HCT116 (cell line): ENCODE data around the gene PPP1R14C. TPM values are rescaled to one million over a fixed set of nuclear protein-coding genes. Genes with fewer than 3 reads are reported as not detected.

Experiments
- ATAC-seq: fragments of 200-7000 bp; cut with Tn5 transposase; 2 replicates; pipeline ENCODE4 v1.9.1; 2020; ENCODE audit warnings: mild to moderate bottlenecking, moderate library complexity
- BruUV-seq: library from RNA; stranded (reverse); fragments of 400-500 nt; replicated peaks from 2 replicates; lab custom pipeline; 2021; lab: Mats Ljungman, UMichigan
- CTCF ChIA-PET: fragments of 300-600 bp; sonication (Branson Sonifier 250); formaldehyde crosslinking; loops from one replicate; lab custom pipeline; 2021; ENCODE audit warnings: antibody characterized with exemption; lab: Charles Lee
- POLR2A ChIA-PET: fragments of 300-600, 350-600 bp; sonication (Branson Sonifier 250); formaldehyde crosslinking; loops from one replicate; lab custom pipeline; 2021; ENCODE audit warnings: antibody characterized with exemption; lab: Charles Lee
- RAD21 ChIA-PET, 2 experiments: fragments of 300-600 bp; sonication (Branson Sonifier 250); formaldehyde crosslinking; loops; one replicate each; lab custom pipeline; 2023; ENCODE audit warnings: low total read pairs in 2 of 2; ENCODE audit not compliant: uncharacterized antibody in 2 of 2, unreplicated experiment in 2 of 2, low non-redundant PET in 1 of 2; lab: Charles Lee
- DNase-seq: peaks from one replicate; pipeline ENCODE4 v3.0.0-alpha.2; 2010; ENCODE audit warnings: low read depth, low spot score
- H2AFZ ChIP-seq: fragments of 200-600 bp; shearing (Covaris generic), sonication (generic); 2 replicates; pipeline ENCODE4 v1.6.1; 2017; ENCODE audit warnings: low read depth, mixed run types, mixed read lengths, antibody characterized with exemption, low read length; ENCODE audit not compliant: poor library complexity, severe bottlenecking
- H3K27ac ChIP-seq: 2 replicates; pipeline ENCODE4 v1.5.1; 2012; ENCODE audit warnings: low read depth, low read length
- H3K27me3 ChIP-seq: fragments of 200-600 bp; sonication (generic); 2 replicates; pipeline ENCODE4 v1.6.1; 2016; ENCODE audit warnings: mixed run types, low read length, mixed read lengths; ENCODE audit not compliant: insufficient read depth
- H3K36me3 ChIP-seq, 2 experiments: fragments of 200-500 bp in 1 of 2; fragments of 200-600 bp in 1 of 2; sonication (Bioruptor generic) in 1 of 2; sonication (generic) in 1 of 2; 2 replicates each; pipeline versions ENCODE4 v1.5.1 to v1.6.1; 2014 to 2016; ENCODE audit warnings: low read length in 2 of 2, inconsistent platforms in 1 of 2, mixed read lengths in 1 of 2, mixed run types in 1 of 2; ENCODE audit not compliant: insufficient read depth in 2 of 2, control insufficient read depth in 1 of 2
- H3K4me1 ChIP-seq, 2 experiments: fragments of 200-600 bp in 1 of 2; sonication (generic) in 1 of 2; 2 replicates each; pipeline versions ENCODE4 v1.5.1 to v1.6.1; 2012 to 2017; ENCODE audit warnings: low read length in 2 of 2, inconsistent platforms in 1 of 2, mild to moderate bottlenecking in 1 of 2, mixed read lengths in 1 of 2, mixed run types in 1 of 2, moderate library complexity in 1 of 2; ENCODE audit not compliant: insufficient read depth in 2 of 2, control insufficient read depth in 1 of 2
- H3K4me2 ChIP-seq: fragments of 200-600 bp; sonication (generic); 2 replicates; pipeline ENCODE4 v1.6.1; 2017; ENCODE audit warnings: mixed run types, low read length, mixed read lengths
- H3K4me3 ChIP-seq, 2 experiments: fragments of 200-600 bp in 1 of 2; sonication (generic) in 1 of 2; replicated peaks in 1 of 2; 2 replicates each; pipeline ENCODE4 v1.5.1; 2011 to 2016; ENCODE audit warnings: low read length in 2 of 2, control low read depth in 1 of 2, low read depth in 1 of 2, mild to moderate bottlenecking in 1 of 2, mixed read lengths in 1 of 2, mixed run types in 1 of 2
- H3K79me2 ChIP-seq: fragments of 200-600 bp; sonication (generic); 2 replicates; pipeline ENCODE4 v1.6.1; 2017; ENCODE audit warnings: mild to moderate bottlenecking, mixed run types, low read length, moderate library complexity, mixed read lengths; ENCODE audit not compliant: insufficient read depth
- H3K9ac ChIP-seq: fragments of 200-600 bp; sonication (generic); 2 replicates; pipeline ENCODE4 v1.6.1; 2016; ENCODE audit warnings: low read length, mixed read lengths
- H3K9me2 ChIP-seq: fragments of 200-600 bp; sonication (generic), shearing (Covaris generic); 2 replicates; pipeline ENCODE4 v1.6.1; 2017; ENCODE audit warnings: mixed run types, mild to moderate bottlenecking, moderate library complexity; ENCODE audit not compliant: insufficient read depth
- H3K9me3 ChIP-seq, 2 experiments: fragments of 200-500 bp in 1 of 2; fragments of 200-600 bp in 1 of 2; sonication (Bioruptor generic) in 1 of 2; sonication (generic) in 1 of 2; 2 replicates each; pipeline ENCODE4 v1.6.1; 2014 to 2017; ENCODE audit warnings: low read length in 2 of 2, mixed read lengths in 2 of 2, inconsistent platforms in 1 of 2, low read depth in 1 of 2, mild to moderate bottlenecking in 1 of 2, mixed run types in 1 of 2, moderate library complexity in 1 of 2; ENCODE audit not compliant: control insufficient read depth in 1 of 2, insufficient read depth in 1 of 2
- H4K20me1 ChIP-seq: fragments of 200-600 bp; sonication (generic), shearing (Covaris generic); 2 replicates; pipeline ENCODE4 v1.6.1; 2017; ENCODE audit warnings: mixed run types, mild to moderate bottlenecking, moderate library complexity; ENCODE audit not compliant: insufficient read depth
- EGR1 ChIP-seq: IDR thresholded peaks from 2 replicates; pipeline ENCODE4 v1.6.1; 2012; ENCODE audit warnings: low read depth
- ELF1 ChIP-seq: IDR thresholded peaks from 2 replicates; pipeline ENCODE4 v1.6.1; 2012; ENCODE audit warnings: low read depth, borderline replicate concordance
- EZH2 ChIP-seq: fragments of 200-600 bp; sonication (generic); IDR thresholded peaks from 2 replicates; pipeline ENCODE4 v1.6.1; 2017; ENCODE audit warnings: antibody characterized with exemption, mixed run types
- EZH2phosphoT487 ChIP-seq: fragments of 200-600 bp; IDR thresholded peaks from 2 replicates; pipeline ENCODE4 v1.6.1; 2018; ENCODE audit warnings: antibody characterized with exemption, borderline replicate concordance
- JUND ChIP-seq: IDR thresholded peaks from 2 replicates; pipeline ENCODE4 v1.6.1; 2012
- POLR2A ChIP-seq: IDR thresholded peaks from 2 replicates; pipeline ENCODE4 v1.7.0; 2011; ENCODE audit warnings: borderline replicate concordance; ENCODE audit not compliant: insufficient read depth, insufficient read length; ENCODE audit errors: extremely low read depth
- RAD21 ChIP-seq: IDR thresholded peaks from 2 replicates; pipeline ENCODE4 v1.6.1; 2012; ENCODE audit warnings: low read depth, mild to moderate bottlenecking
- SIN3A ChIP-seq: IDR thresholded peaks from 2 replicates; pipeline ENCODE4 v1.6.1; 2012; ENCODE audit warnings: low read depth
- SP1 ChIP-seq: IDR thresholded peaks from 2 replicates; pipeline ENCODE4 v1.6.1; 2012; ENCODE audit warnings: low read depth
- SRF ChIP-seq: IDR thresholded peaks from 2 replicates; pipeline ENCODE4 v1.6.1; 2012; ENCODE audit warnings: low read depth
- TCF7L2 ChIP-seq: IDR thresholded peaks from 2 replicates; pipeline ENCODE4 v1.7.0; 2011; ENCODE audit warnings: borderline replicate concordance, inconsistent platforms; ENCODE audit not compliant: insufficient read depth, insufficient read length; ENCODE audit errors: extremely low read depth
- ZFX ChIP-seq: fragments of 450-650 bp; IDR thresholded peaks from 2 replicates; pipeline ENCODE4 v1.6.1; 2017
- intact Hi-C: fragments of 100-400 bp; cut with micrococcal nuclease; formaldehyde crosslinking; loops from 2 replicates; pipeline ENCODE4 v1.10.0; 2022
- total RNA-seq: library from RNA; stranded (reverse); gene quantifications from one replicate; pipeline ENCODE4 v1.2.1, GENCODE V29; 2021; ENCODE audit not compliant: unreplicated experiment
- TF ChIP-seq, protein P1 (sequence below), 3 experiments: fragments of 200-600 bp in 1 of 3; sonication (generic) in 1 of 3; IDR thresholded peaks in 2 of 3; conservative IDR thresholded peaks in 1 of 3; 2 replicates each; pipeline ENCODE4 v1.5.1; 2012 to 2017; ENCODE audit warnings: low read depth in 2 of 3, low read length in 2 of 3, antibody characterized with exemption in 1 of 3, borderline replicate concordance in 1 of 3, control low read depth in 1 of 3, mild to moderate bottlenecking in 1 of 3, mixed read lengths in 1 of 3, mixed run types in 1 of 3, moderate library complexity in 1 of 3; ENCODE audit not compliant: insufficient read depth in 1 of 3
- TF ChIP-seq, protein P2 (sequence below): IDR thresholded peaks from 2 replicates; pipeline ENCODE4 v1.6.1; 2011; ENCODE audit warnings: mild to moderate bottlenecking, low read length, moderate library complexity; ENCODE audit not compliant: insufficient replicate concordance; ENCODE audit errors: extremely low read depth
- TF ChIP-seq, protein P3 (sequence below): IDR thresholded peaks from 2 replicates; pipeline ENCODE4 v1.6.1; 2012

Gene PPP1R14C
- total RNA-seq, 1 experiment from 2014 or later, result 7.8 TPM

DNA sequence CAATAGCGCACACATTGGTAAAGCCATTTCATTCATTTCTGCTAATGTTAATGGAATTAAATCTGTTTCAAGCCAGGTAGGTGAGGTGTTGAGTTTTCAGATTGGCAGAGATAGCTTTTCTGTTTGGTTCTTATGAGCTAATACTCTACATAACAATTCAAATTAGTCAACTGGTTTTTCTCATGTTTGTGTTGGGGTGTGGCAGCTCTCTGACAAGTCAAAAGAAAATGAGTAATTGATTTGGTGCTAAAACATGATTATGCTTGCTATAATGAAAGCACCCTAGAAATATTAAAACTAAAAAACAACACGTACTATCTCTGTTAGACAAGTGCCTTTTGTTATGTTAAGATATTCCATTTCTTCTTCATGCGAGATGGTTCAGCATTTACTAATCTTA lies 13.6 kb downstream of the PPP1R14C start:
- H2AFZ ChIP-seq, result no peak overlapping the region
- H3K9me2 ChIP-seq, result no peaks in the 10 kb centered on the region
- no peak overlapping the region for H3K4me2 ChIP-seq
- H3K4me3 ChIP-seq, result no peak overlapping the region
- BruUV-seq, result no TSS peak
- no peak for ATAC-seq
- no peak overlapping the region for H3K27ac ChIP-seq
- H3K4me1 ChIP-seq, result no peaks in the 10 kb centered on the region
- TF ChIP-seq SP1 (no peak), POLR2A (no peak), EZH2 (no peak), RAD21 (no peak), EGR1 (no peak), TCF7L2 (no peak), EZH2phosphoT487 (no peak), SIN3A (no peak), ZFX (no peak), JUND (no peak)
- no peak for DNase-seq
- no peaks in the 10 kb centered on the region for H4K20me1 ChIP-seq
- ChIA-PET CTCF (no interaction called here), POLR2A (no interaction called here), RAD21 (no interaction called here)
- H3K79me2 ChIP-seq, result no peaks in the 10 kb centered on the region
- H3K36me3 ChIP-seq, result no peaks in the 10 kb centered on the region
- intact Hi-C loops, result no loop called here
- H3K9ac ChIP-seq, result no peak overlapping the region
- H3K9me3 ChIP-seq, result no peaks in the 10 kb centered on the region
- no peaks in the 10 kb centered on the region for H3K27me3 ChIP-seq

DNA sequence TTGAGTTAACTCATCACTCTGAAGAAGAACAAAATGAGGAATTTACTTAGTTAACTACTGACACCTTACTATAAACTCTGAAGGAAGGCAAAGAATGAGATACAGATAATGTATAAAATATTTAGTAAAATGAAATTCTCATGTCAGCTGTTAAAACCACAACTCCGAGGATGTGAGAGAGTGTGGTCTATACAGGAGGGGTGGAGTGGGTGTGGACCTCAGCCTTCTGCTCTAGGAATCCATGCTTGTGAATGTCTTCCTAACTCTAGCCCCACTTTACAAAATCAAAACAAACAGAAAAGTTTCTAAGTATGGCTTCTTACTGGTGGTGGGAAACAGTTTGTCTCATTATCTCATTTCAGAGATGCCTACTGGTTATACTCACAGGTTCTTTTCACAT lies 14.2 kb downstream of the PPP1R14C start:
- no peaks in the 10 kb centered on the region for H3K4me1 ChIP-seq
- ChIA-PET POLR2A (no interaction called here), RAD21 (no interaction called here), CTCF (no interaction called here)
- no peaks in the 10 kb centered on the region for H3K9me2 ChIP-seq
- no peaks in the 10 kb centered on the region for H3K27me3 ChIP-seq
- BruUV-seq, result no TSS peak
- no peak overlapping the region for H3K27ac ChIP-seq
- H3K79me2 ChIP-seq, result no peaks in the 10 kb centered on the region
- H3K4me3 ChIP-seq, result no peak overlapping the region
- TF ChIP-seq, protein P1, sequence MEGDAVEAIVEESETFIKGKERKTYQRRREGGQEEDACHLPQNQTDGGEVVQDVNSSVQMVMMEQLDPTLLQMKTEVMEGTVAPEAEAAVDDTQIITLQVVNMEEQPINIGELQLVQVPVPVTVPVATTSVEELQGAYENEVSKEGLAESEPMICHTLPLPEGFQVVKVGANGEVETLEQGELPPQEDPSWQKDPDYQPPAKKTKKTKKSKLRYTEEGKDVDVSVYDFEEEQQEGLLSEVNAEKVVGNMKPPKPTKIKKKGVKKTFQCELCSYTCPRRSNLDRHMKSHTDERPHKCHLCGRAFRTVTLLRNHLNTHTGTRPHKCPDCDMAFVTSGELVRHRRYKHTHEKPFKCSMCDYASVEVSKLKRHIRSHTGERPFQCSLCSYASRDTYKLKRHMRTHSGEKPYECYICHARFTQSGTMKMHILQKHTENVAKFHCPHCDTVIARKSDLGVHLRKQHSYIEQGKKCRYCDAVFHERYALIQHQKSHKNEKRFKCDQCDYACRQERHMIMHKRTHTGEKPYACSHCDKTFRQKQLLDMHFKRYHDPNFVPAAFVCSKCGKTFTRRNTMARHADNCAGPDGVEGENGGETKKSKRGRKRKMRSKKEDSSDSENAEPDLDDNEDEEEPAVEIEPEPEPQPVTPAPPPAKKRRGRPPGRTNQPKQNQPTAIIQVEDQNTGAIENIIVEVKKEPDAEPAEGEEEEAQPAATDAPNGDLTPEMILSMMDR (IDR thresholded peaks at IDR 0.05 in 2 of 3, conservative IDR thresholded peaks at IDR 0.05 in 1 of 3; ENCODE audit: borderline replicate concordance in 1 of 3, insufficient read depth in 1 of 3, low read depth in 2 of 3, low read length in 2 of 3), result no peak
- TF ChIP-seq SRF (no peak), EZH2phosphoT487 (no peak), SIN3A (no peak), EZH2 (no peak), TCF7L2 (no peak), ELF1 (no peak)
- TF ChIP-seq, protein P2, sequence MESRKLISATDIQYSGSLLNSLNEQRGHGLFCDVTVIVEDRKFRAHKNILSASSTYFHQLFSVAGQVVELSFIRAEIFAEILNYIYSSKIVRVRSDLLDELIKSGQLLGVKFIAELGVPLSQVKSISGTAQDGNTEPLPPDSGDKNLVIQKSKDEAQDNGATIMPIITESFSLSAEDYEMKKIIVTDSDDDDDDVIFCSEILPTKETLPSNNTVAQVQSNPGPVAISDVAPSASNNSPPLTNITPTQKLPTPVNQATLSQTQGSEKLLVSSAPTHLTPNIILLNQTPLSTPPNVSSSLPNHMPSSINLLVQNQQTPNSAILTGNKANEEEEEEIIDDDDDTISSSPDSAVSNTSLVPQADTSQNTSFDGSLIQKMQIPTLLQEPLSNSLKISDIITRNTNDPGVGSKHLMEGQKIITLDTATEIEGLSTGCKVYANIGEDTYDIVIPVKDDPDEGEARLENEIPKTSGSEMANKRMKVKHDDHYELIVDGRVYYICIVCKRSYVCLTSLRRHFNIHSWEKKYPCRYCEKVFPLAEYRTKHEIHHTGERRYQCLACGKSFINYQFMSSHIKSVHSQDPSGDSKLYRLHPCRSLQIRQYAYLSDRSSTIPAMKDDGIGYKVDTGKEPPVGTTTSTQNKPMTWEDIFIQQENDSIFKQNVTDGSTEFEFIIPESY, result no peak
- TF ChIP-seq, protein P3, sequence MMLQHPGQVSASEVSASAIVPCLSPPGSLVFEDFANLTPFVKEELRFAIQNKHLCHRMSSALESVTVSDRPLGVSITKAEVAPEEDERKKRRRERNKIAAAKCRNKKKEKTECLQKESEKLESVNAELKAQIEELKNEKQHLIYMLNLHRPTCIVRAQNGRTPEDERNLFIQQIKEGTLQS, result no peak
- no peaks in the 10 kb centered on the region for H3K36me3 ChIP-seq
- no peak overlapping the region for H3K4me2 ChIP-seq
- ATAC-seq (no peak), DNase-seq (no peak)
- no peak overlapping the region for H2AFZ ChIP-seq
- no peaks in the 10 kb centered on the region for H3K9me3 ChIP-seq
- H4K20me1 ChIP-seq, result no peaks in the 10 kb centered on the region
- no peak overlapping the region for H3K9ac ChIP-seq
- intact Hi-C loops, result no loop called here
